Measurements from ENCODE around the gene PMS1. TPM values are rescaled to one million over a fixed set of nuclear protein-coding genes. Genes with fewer than 3 reads are reported as not detected.

The PMS1 gene
- total and polyA plus RNA-seq, 11 donors, result 6.2 to 16.7 (median 9.0) TPM

- no peaks in the 10 kb centered on the region for H3K9me3 ChIP-seq
- WGBS, 4 donors, result 70 to 84% (median 76%) methylated on average over 1 of the region's 1 CpG
- DNase-seq (no peak), ATAC-seq (no peak)
- H3K27ac ChIP-seq, result no peak overlapping the region
- no peak for TF ChIP-seq CTCF (IDR thresholded peaks at IDR 0.05)
- TF ChIP-seq POLR2A (IDR thresholded peaks at IDR 0.05), result no peak
- H3K4me3 ChIP-seq, result no peak overlapping the region
- no peaks in the 10 kb centered on the region for H3K4me1 ChIP-seq
- intact Hi-C loops (cut with DNase I), result no loop called here
- H3K36me3 ChIP-seq, result no peaks in the 10 kb centered on the region
- H3K27me3 ChIP-seq, result no peaks in the 10 kb centered on the region
These were observed 112.6 kb downstream of the PMS1 start for GRCh38 chr2:189896809-189897208.

- Histone ChIP-seq H3K9me3 (no peaks in the 10 kb centered on the region), H3K4me1 (no peaks in the 10 kb centered on the region), H3K27ac (no peak overlapping the region), H3K4me3 (no peak overlapping the region), H3K27me3 (peaks cover 0 to 7% (median 0%) of the 10 kb centered on the region in 9 donors), H3K36me3 (no peaks in the 10 kb centered on the region)
- TF ChIP-seq POLR2A (IDR thresholded peaks at IDR 0.05) (no peak), CTCF (IDR thresholded peaks at IDR 0.05) (no peak)
- intact Hi-C loops (cut with DNase I), result no loop called here
- DNase-seq (no peak), ATAC-seq (no peak)
These were observed 114.9 kb downstream of the PMS1 start for GRCh38 chr2:189899101-189899500.

- intact Hi-C loops (cut with DNase I), result no loop called here
- Histone ChIP-seq H3K27ac (no peak overlapping the region), H3K4me3 (no peak overlapping the region), H3K4me1 (no peaks in the 10 kb centered on the region), H3K27me3 (peaks cover 0 to 7% (median 0%) of the 10 kb centered on the region in 9 donors), H3K9me3 (no peaks in the 10 kb centered on the region), H3K36me3 (no peaks in the 10 kb centered on the region)
- 20 to 31% (median 23%) methylated on average over 5 of the region's 5 CpGs for WGBS, 4 donors
- DNase-seq (no peak), ATAC-seq (no peak)
- TF ChIP-seq CTCF (IDR thresholded peaks at IDR 0.05) (no peak), POLR2A (IDR thresholded peaks at IDR 0.05) (no peak)
These were observed 116.5 kb downstream of the PMS1 start for GRCh38 chr2:189900726-189901125.

- H3K4me3 ChIP-seq, result no peak overlapping the region
- ATAC-seq, result no peak
- H3K27ac ChIP-seq, result no peak overlapping the region
- peaks cover 0 to 7% (median 0%) of the 10 kb centered on the region in 9 donors for H3K27me3 ChIP-seq
- no peak for TF ChIP-seq POLR2A (IDR thresholded peaks at IDR 0.05)
- TF ChIP-seq CTCF (IDR thresholded peaks at IDR 0.05), result no peak
- no peak for DNase-seq
- no peaks in the 10 kb centered on the region for H3K36me3 ChIP-seq
- H3K9me3 ChIP-seq, result no peaks in the 10 kb centered on the region
- intact Hi-C loops (cut with DNase I), result no loop called here
- no peaks in the 10 kb centered on the region for H3K4me1 ChIP-seq
These were observed 117.4 kb downstream of the PMS1 start for GRCh38 chr2:189901664-189902063.

All from heart left ventricle (tissue), 16 donors.